Activated CD8-positive, alpha-beta T cell treated with anti-CD3 and anti-CD28 coated beads, Interleukin-2, amount 10 ng/mL, durations not matched to agents 7 days and 5 days (primary cell): Measurements from ENCODE around the gene CCL5. TPM values are rescaled to one million over a fixed set of nuclear protein-coding genes. Genes with fewer than 3 reads are reported as not detected.

Source experiments
- ATAC-seq: fragments of 150-1000 bp; cut with Tn5 transposase; one replicate; pipeline ENCODE4 v1.10.0; 2021; ENCODE audit warnings: moderate library complexity
- CTCF ChIA-PET: fragments of 350-600 bp; sonication (Branson Sonifier 250); formaldehyde crosslinking; loops from one replicate; lab custom pipeline; 2021; ENCODE audit warnings: antibody characterized with exemption; lab: Charles Lee
- POLR2A ChIA-PET: fragments of 350-600 bp; sonication (Branson Sonifier 250); formaldehyde crosslinking; loops from one replicate; lab custom pipeline; 2021; ENCODE audit warnings: antibody characterized with exemption; lab: Charles Lee
- DNase-seq: peaks from one replicate; pipeline ENCODE4 v3.0.0-alpha.2; 2020
- H3K27ac Mint-ChIP-seq: one replicate; pipeline ENCODE4 v1.8.0; 2021; ENCODE audit warnings: mild to moderate bottlenecking, mixed read lengths
- H3K27me3 Mint-ChIP-seq: one replicate; pipeline ENCODE4 v1.8.0; 2021; ENCODE audit warnings: low read depth, mixed read lengths
- H3K36me3 Mint-ChIP-seq: one replicate; pipeline ENCODE4 v1.8.0; 2021; ENCODE audit warnings: low read depth, mixed read lengths
- H3K4me1 Mint-ChIP-seq: one replicate; pipeline ENCODE4 v1.8.0; 2021; ENCODE audit warnings: low read depth, mixed read lengths
- H3K4me3 Mint-ChIP-seq: one replicate; pipeline ENCODE4 v1.8.0; 2021; ENCODE audit warnings: mild to moderate bottlenecking, mixed read lengths
- H3K9me3 Mint-ChIP-seq: one replicate; pipeline ENCODE4 v1.8.0; 2022; ENCODE audit warnings: mixed read lengths; ENCODE audit not compliant: insufficient read depth
- total RNA-seq, 2 experiments: library from RNA; stranded (reverse); gene quantifications; one replicate each; pipeline ENCODE4 v1.2.3, GENCODE V29; 2021

The CCL5 gene
- total RNA-seq, 2 experiments from 2014 or later = 275 to 301 TPM

GRCh38 chr17:35867574-35867973, 12.6 kb downstream of the CCL5 start:
- DNase-seq (no peak), ATAC-seq (no peak)
- H3K4me3 Mint-ChIP-seq = no peak overlapping the region
- peaks cover 53% of the 10 kb centered on the region for H3K4me1 Mint-ChIP-seq
- peaks cover 35% of the 10 kb centered on the region for H3K36me3 Mint-ChIP-seq
- H3K27ac Mint-ChIP-seq = no peak overlapping the region
- no peaks in the 10 kb centered on the region for H3K27me3 Mint-ChIP-seq
- CTCF ChIA-PET = no interaction called here
- POLR2A ChIA-PET = interaction anchor here (1.4 kb wide), 1 partner anchor 13 kb away, joined by 6 read pairs; the partner anchor contains the start of gene CCL5
- no peaks in the 10 kb centered on the region for H3K9me3 Mint-ChIP-seq

GRCh38 chr17:35866341-35866950, 13.7 kb downstream of the CCL5 start:
- CTCF ChIA-PET = interaction anchor here (0.9 to 3.0 kb wide), 3 partner anchors 10 to 26 kb away, joined by 3 to 12 read pairs (median 3); no protein-coding TSS in a partner anchor
- ATAC-seq (no peak), DNase-seq (no peak)
- Mint-ChIP-seq H3K27ac (peak overlapping the region; percentile 71), H3K36me3 (peaks cover 31% of the 10 kb centered on the region), H3K9me3 (no peaks in the 10 kb centered on the region), H3K4me1 (peaks cover 45% of the 10 kb centered on the region), H3K27me3 (no peaks in the 10 kb centered on the region), H3K4me3 (no peak overlapping the region)
- POLR2A ChIA-PET = interaction anchor here (0.6 kb wide), 1 partner anchor 130 kb away, joined by 3 read pairs; no protein-coding TSS in a partner anchor

GRCh38 chr17:35865412-35866340, 14.5 kb downstream of the CCL5 start:
- Mint-ChIP-seq H3K27ac (peak overlapping the region; percentile 16), H3K9me3 (no peaks in the 10 kb centered on the region), H3K4me3 (no peak overlapping the region), H3K36me3 (peaks cover 23% of the 10 kb centered on the region), H3K27me3 (no peaks in the 10 kb centered on the region), H3K4me1 (peaks cover 38% of the 10 kb centered on the region)
- no peak for DNase-seq
- CTCF ChIA-PET = interaction anchor here (0.9 to 3.0 kb wide), 4 partner anchors 11 to 103 kb away, joined by 3 to 12 read pairs (median 6); no protein-coding TSS in a partner anchor
- ATAC-seq = no peak
- POLR2A ChIA-PET = interaction anchor here (2.1 kb wide), 1 partner anchor 11 kb away, joined by 5 read pairs; no protein-coding TSS in a partner anchor

DNA sequence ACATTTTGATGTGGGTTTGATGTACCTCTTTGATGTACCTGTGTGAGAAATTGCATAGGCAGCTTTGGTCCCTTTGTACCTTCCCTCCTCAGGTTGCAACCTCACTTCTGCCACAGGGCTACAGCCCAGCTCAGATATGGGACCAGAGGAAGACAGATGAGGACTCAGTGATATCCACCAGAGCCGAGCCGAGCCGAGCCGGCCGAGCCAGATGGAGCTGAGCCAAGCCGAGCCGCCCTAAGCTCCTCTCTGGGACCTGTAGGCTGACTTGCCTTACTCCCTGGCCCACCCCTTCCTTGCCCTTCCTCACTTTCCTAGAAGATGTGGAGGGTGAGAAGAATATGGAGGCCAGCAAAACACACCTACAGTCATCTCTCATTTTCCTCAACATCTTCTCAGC, 15.3 kb downstream of the CCL5 start:
- no peaks in the 10 kb centered on the region for H3K27me3 Mint-ChIP-seq
- ChIA-PET CTCF (interaction anchor here (1.2 to 3.0 kb wide), 3 partner anchors 12 to 104 kb away, joined by 7 to 12 read pairs (median 10); no protein-coding TSS in a partner anchor), POLR2A (interaction anchor here (2.1 kb wide), 1 partner anchor 12 kb away, joined by 5 read pairs; no protein-coding TSS in a partner anchor)
- H3K4me1 Mint-ChIP-seq = peaks cover 35% of the 10 kb centered on the region
- peaks cover 22% of the 10 kb centered on the region for H3K36me3 Mint-ChIP-seq
- ATAC-seq (no peak), DNase-seq (no peak)
- H3K9me3 Mint-ChIP-seq = no peaks in the 10 kb centered on the region
- H3K27ac Mint-ChIP-seq = no peak overlapping the region
- H3K4me3 Mint-ChIP-seq = no peak overlapping the region

GRCh38 chr17:35856603-35857002, 23.6 kb downstream of the CCL5 start:
- POLR2A ChIA-PET = interaction anchor here (0.8 to 1.9 kb wide), 4 partner anchors 8 to 40 kb away, joined by 3 to 5 read pairs (median 4); no protein-coding TSS in a partner anchor
- Mint-ChIP-seq H3K27me3 (no peaks in the 10 kb centered on the region), H3K27ac (peak overlapping the region; percentile 35), H3K4me1 (peaks cover 17% of the 10 kb centered on the region), H3K4me3 (no peak overlapping the region), H3K9me3 (no peaks in the 10 kb centered on the region), H3K36me3 (peaks cover 28% of the 10 kb centered on the region)
- ATAC-seq = no peak
- no peak for DNase-seq
- CTCF ChIA-PET = interaction anchor here (0.8 to 1.6 kb wide), 3 partner anchors 36 to 86 kb away, joined by 3 to 4 read pairs (median 4); partner anchors contain the start of genes LYZL6 and TAF15

DNA sequence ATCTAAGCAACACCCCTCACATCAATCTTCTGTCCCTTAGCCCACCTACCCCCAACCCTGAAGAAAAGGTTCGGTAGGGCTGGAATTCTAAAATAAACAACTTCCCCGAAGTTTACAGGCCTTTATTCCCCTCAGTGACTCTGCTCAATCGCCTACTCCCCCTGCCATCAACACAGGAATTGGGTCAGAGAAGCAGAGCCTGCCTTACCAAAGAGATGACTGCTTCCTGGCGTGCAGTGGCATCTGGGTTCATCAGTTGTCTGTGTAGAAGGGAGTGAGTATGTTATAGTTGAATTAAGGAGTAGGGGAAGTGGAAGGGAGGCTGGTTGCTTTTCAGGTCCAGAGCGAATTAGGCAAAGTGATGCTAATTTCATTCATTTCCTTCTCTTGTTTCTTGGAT, 24.2 kb downstream of the CCL5 start:
- H3K36me3 Mint-ChIP-seq = peaks cover 32% of the 10 kb centered on the region
- ChIA-PET POLR2A (interaction anchor here (0.8 to 1.9 kb wide), 4 partner anchors 15 to 75 kb away, joined by 4 to 5 read pairs (median 4); no protein-coding TSS in a partner anchor), CTCF (interaction anchor here (1.6 to 1.7 kb wide), 2 partner anchors 87 to 216 kb away, joined by 4 to 6 read pairs; partner anchors contain the start of gene LYZL6)
- H3K4me1 Mint-ChIP-seq = peaks cover 22% of the 10 kb centered on the region
- no peak overlapping the region for H3K4me3 Mint-ChIP-seq
- no peaks in the 10 kb centered on the region for H3K9me3 Mint-ChIP-seq
- DNase-seq (no peak), ATAC-seq (no peak)
- peak overlapping the region; percentile 28 for H3K27ac Mint-ChIP-seq
- H3K27me3 Mint-ChIP-seq = no peaks in the 10 kb centered on the region

DNA sequence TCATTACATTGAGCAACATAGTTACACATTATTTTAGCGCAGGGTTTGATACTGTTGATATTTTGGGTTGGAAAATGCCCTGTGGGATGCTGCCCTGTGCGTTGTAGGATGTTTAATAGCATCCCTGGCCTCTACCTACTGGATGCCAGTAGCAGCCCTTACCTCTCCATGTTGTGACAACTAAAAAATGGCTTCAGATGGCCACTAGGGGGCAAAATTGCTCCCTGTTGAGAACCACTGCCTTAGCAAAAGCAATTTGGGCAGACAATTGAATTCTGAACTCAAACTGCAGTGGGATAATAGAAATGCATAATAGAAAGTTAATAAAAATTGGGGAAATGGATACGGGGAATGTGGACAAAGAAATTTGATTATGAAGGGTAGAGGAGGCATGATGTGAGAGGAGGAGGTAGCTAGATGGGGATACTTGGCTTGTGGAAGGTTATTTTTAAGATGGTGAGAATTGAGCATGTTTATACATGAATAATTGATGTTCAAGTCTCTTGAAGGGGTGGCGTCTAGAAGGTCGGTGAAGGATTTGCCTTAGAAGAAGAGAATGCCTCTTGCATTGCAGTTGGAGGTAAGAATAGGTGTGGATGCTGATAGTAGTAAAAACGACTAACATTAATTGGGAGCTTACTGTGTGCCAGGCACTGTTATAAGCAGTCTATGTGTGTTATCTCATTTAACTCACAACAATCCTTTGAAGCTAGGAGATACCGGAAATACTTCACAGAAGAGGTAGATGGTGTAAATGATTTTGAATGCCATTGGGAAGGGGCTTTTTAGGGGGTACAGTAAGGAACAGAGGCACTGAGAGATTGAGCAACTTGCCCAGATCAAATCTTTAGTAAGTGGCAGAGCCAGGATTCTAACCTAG, 30.5 kb downstream of the CCL5 start:
- peaks cover 56% of the 10 kb centered on the region for H3K36me3 Mint-ChIP-seq
- no peaks in the 10 kb centered on the region for H3K27me3 Mint-ChIP-seq
- H3K27ac Mint-ChIP-seq = peak overlapping the region; percentile 61
- ATAC-seq (peak; percentile 92), DNase-seq (peak; percentile 84)
- no peak overlapping the region for H3K4me3 Mint-ChIP-seq
- ChIA-PET POLR2A (interaction anchor here (0.6 to 1.4 kb wide), 4 partner anchors 18 to 81 kb away, joined by 3 to 5 read pairs (median 4); partner anchors contain the start of gene RDM1), CTCF (interaction anchor here (0.6 to 5.1 kb wide), 45 partner anchors 8 to 298 kb away, joined by 3 to 49 read pairs (median 5); partner anchors contain the start of genes CCL5, HEATR9, RDM1 and TAF15)
- H3K9me3 Mint-ChIP-seq = no peaks in the 10 kb centered on the region
- peaks cover 22% of the 10 kb centered on the region for H3K4me1 Mint-ChIP-seq

DNA sequence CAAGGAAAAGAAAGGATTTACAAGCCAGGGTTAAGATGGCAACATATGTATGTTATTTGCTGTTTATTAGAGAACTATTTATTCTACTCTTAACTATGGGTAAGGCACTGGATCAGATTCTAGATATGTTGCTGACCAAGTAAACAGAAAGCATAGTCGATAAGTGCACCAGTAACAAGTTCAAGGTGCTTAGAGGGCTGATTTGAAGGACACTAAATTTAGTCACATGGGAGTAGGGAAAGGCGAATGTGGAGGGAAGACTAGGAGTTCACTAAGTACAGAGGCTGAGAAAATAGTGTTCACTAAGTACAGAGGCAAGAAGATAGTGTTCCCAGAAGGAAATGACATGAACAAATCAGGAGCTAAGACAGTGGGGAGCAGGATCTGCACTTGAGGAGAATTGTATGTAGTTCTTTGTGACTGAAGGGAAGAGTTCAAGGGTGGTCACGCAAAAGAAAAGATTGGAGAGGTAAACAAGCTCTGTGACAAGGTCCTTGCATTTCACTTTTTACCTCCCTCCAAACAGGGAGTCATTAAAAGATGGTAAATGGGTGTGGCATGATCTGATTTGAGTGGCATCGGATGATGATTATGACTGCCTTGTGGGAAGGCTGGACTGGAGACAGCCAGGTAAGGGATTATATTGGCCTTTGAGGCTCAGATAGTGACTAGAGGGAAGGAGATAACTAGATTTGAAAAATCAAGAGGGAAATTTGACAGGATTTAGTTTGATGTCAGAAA, 32.4 kb downstream of the CCL5 start:
- Mint-ChIP-seq H3K27me3 (no peaks in the 10 kb centered on the region), H3K4me1 (peaks cover 20% of the 10 kb centered on the region), H3K27ac (peak overlapping the region; percentile 26), H3K9me3 (no peaks in the 10 kb centered on the region), H3K36me3 (peaks cover 59% of the 10 kb centered on the region), H3K4me3 (no peak overlapping the region)
- DNase-seq (no peak), ATAC-seq (no peak)
- ChIA-PET CTCF (interaction anchor here (0.6 to 5.1 kb wide), 22 partner anchors 9 to 300 kb away, joined by 3 to 49 read pairs (median 7); partner anchors contain the start of genes CCL5, LYZL6 and TAF15), POLR2A (interaction anchor here (1.2 to 1.4 kb wide), 2 partner anchors 9 to 49 kb away, joined by 3 read pairs; no protein-coding TSS in a partner anchor)

- H3K9me3 Mint-ChIP-seq = no peaks in the 10 kb centered on the region
- CTCF ChIA-PET = interaction anchor here (1.0 to 5.1 kb wide), 10 partner anchors 11 to 248 kb away, joined by 3 to 49 read pairs (median 3); partner anchors contain the start of gene CCL5
- no peak overlapping the region for H3K4me3 Mint-ChIP-seq
- no peak for DNase-seq
- no peaks in the 10 kb centered on the region for H3K27me3 Mint-ChIP-seq
- H3K27ac Mint-ChIP-seq = no peak overlapping the region
- H3K36me3 Mint-ChIP-seq = peaks cover 64% of the 10 kb centered on the region
- H3K4me1 Mint-ChIP-seq = peaks cover 18% of the 10 kb centered on the region
- POLR2A ChIA-PET = no interaction called here
- no peak for ATAC-seq
Measured at GRCh38 chr17:35847006-35847405, 33.2 kb downstream of the CCL5 start.
